Brain microvascular endothelial cell (primary cell): ENCODE measurements around the gene TARP.

Source experiments
- DNase-seq: peaks from one replicate; pipeline ENCODE4 v3.0.0-alpha.2; 2020
- H3K27ac ChIP-seq: fragments of 250-450 bp; sonication (Bioruptor Pico); 2 replicates; pipeline ENCODE4 v1.5.1; 2020; ENCODE audit warnings: mild to moderate bottlenecking, moderate library complexity
- H3K27me3 ChIP-seq: fragments of 250-450 bp; sonication (Bioruptor Pico); replicated peaks from 2 replicates; pipeline ENCODE4 v1.5.1; 2020; ENCODE audit warnings: mild to moderate bottlenecking
- H3K36me3 ChIP-seq: fragments of 250-450 bp; sonication (Bioruptor Pico); replicated peaks from 2 replicates; pipeline ENCODE4 v1.5.1; 2020; ENCODE audit warnings: mild to moderate bottlenecking
- H3K4me3 ChIP-seq: 2 replicates; pipeline ENCODE4 v1.5.1; 2011; ENCODE audit warnings: low read depth, mild to moderate bottlenecking, control low read depth, low read length, moderate library complexity
- in situ Hi-C: cut with HindIII; loops from 2 replicates; pipeline ENCODE4 v1.10.0; 2017; ENCODE audit warnings: low sequenced_read_pairs, low pct_ligation_motif_present
- TF ChIP-seq, protein P1 (sequence below): IDR thresholded peaks from 2 replicates; pipeline ENCODE4 v1.5.1; 2011; ENCODE audit warnings: low read depth, mild to moderate bottlenecking, moderate library complexity, low read length, control low read depth, inconsistent platforms; ENCODE audit errors: missing control alignments

The TARP gene

DNA sequence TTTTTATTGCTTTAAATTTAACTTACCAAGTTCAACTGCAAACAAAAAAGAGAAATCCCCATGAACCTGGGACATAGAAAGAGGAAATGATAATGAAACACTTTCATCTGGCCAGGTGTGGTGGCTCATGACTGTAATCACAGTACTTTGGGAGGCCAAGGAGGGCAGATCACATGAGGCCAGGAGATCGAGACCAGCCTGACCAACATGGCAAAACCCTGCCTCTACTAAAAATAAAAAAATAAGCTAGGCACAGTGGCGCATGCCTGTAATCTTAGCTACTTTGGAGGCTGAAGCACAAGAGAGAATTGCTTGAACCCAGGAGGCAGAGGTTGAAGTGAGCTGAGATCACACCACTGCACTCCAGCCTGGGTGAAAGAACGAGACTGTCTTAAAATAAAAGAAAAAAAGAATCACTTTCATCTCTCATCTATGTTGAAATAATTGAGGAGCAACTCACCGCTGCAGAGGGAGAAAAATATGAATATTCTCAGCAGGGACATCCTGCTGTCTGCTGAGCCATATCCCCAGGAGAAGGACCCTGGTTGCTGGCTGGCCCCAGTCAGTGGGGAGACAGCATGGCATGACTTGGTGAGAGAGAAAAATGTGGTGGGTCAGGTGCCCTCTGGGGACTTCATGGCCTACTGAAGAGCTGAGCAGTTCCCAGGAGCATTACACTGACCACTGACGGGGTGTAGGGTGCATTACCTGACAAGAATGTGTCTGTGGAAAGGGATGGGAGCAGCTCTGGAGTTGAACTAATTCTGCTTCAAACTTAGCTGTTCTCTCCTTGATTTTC lies 22.8 kb upstream of the TARP start:
- no peaks in the 10 kb centered on the region for H3K36me3 ChIP-seq
- in situ Hi-C loops, result no loop called here
- TF ChIP-seq, protein P1, sequence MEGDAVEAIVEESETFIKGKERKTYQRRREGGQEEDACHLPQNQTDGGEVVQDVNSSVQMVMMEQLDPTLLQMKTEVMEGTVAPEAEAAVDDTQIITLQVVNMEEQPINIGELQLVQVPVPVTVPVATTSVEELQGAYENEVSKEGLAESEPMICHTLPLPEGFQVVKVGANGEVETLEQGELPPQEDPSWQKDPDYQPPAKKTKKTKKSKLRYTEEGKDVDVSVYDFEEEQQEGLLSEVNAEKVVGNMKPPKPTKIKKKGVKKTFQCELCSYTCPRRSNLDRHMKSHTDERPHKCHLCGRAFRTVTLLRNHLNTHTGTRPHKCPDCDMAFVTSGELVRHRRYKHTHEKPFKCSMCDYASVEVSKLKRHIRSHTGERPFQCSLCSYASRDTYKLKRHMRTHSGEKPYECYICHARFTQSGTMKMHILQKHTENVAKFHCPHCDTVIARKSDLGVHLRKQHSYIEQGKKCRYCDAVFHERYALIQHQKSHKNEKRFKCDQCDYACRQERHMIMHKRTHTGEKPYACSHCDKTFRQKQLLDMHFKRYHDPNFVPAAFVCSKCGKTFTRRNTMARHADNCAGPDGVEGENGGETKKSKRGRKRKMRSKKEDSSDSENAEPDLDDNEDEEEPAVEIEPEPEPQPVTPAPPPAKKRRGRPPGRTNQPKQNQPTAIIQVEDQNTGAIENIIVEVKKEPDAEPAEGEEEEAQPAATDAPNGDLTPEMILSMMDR, result no peak

DNA sequence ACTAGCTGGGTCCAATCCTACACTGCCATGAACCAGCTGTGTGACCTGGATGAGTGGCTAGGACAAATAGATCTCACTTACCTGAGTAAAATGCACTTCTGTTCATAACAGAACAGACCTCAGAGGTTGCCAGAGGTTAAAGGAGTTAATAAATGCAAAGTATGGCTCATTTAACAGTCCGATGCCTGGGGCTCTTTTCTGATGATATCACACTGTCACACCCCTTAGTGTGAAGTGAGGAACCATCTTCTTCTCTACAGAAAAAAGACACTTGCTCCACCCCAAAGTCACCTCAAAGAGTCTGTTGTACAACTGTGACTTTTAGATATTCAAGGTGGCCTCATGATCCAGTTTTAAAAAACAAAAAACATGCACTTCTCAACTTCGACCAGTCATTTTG lies 21.5 kb upstream of the TARP start:
- Histone ChIP-seq H3K36me3 (no peaks in the 10 kb centered on the region), H3K4me3 (no peak overlapping the region), H3K27ac (no peak overlapping the region), H3K27me3 (no peaks in the 10 kb centered on the region)
- no peak for DNase-seq
- TF ChIP-seq, protein P1, result no peak
- in situ Hi-C loops, result no loop called here

More for the DNA sequence above, 22.8 kb upstream of the TARP start:
- Histone ChIP-seq H3K4me3 (no peak overlapping the region), H3K27me3 (no peaks in the 10 kb centered on the region), H3K27ac (no peak overlapping the region)
- no peak for DNase-seq

- Histone ChIP-seq H3K27ac (no peak overlapping the region), H3K4me3 (no peak overlapping the region), H3K36me3 (no peaks in the 10 kb centered on the region), H3K27me3 (no peaks in the 10 kb centered on the region)
- in situ Hi-C loops, result no loop called here
- DNase-seq, result no peak
- TF ChIP-seq, protein P1, result no peak
Measured at GRCh38 chr7:38292442-38292841, 19.0 kb upstream of the TARP start.

GRCh38 chr7:38291650-38292049 lies 18.2 kb upstream of the TARP start:
- no peak for DNase-seq
- no peak overlapping the region for H3K27ac ChIP-seq
- no peaks in the 10 kb centered on the region for H3K27me3 ChIP-seq
- H3K4me3 ChIP-seq, result no peak overlapping the region
- in situ Hi-C loops, result no loop called here
- TF ChIP-seq, protein P1, result no peak
- H3K36me3 ChIP-seq, result no peaks in the 10 kb centered on the region

DNA sequence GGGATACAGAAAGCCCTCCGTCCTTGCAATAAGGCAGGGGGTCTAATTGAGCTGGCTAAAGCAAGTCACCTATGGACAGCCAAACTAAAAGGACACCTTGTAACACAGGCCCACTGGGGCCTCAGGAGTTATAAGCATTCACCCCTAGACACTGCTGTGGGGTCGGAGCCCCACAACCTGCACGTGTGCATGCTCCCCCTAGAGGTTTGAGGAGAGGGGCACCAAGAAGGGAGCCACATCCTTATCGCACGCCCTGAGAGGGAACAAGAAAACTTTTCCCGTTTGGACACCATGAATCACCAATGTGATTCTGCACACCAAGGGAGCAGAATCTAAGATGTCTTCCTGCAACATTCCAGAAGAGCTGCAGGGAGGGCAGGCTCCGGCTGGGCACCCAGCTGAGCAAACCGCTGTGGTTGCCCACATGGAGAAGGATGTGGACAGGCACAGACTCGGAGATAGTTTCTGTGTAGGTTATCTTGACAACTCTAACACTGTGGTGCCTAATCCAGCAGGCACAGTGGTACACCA lies 17.7 kb upstream of the TARP start:
- H3K4me3 ChIP-seq, result no peak overlapping the region
- DNase-seq, result no peak
- H3K27ac ChIP-seq, result no peak overlapping the region
- no peaks in the 10 kb centered on the region for H3K27me3 ChIP-seq
- in situ Hi-C loops, result no loop called here
- H3K36me3 ChIP-seq, result no peaks in the 10 kb centered on the region
- TF ChIP-seq, protein P1, result peak; percentile 3

DNA sequence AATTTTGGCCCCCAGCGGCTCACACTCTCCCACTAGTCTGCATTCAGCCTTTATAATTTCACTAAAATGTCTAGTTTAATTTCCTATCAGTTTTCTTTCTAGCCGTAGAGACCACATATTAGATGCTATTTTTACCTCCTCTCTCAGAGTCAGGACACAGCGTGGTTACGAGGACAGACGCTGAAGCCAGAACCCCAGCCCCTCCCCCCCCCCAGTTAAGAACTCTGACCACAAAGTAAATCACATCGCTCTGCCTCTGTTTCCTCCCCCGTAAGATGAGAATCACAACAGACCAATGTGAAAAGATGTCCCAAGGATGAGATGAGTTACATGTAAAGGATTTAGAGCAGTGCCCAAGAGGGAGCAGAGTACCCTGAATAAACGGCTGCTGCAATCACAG lies 11.1 kb upstream of the TARP start:
- Histone ChIP-seq H3K36me3 (no peaks in the 10 kb centered on the region), H3K27me3 (no peaks in the 10 kb centered on the region), H3K27ac (no peak overlapping the region), H3K4me3 (no peak overlapping the region)
- TF ChIP-seq, protein P1, result no peak
- in situ Hi-C loops, result no loop called here
- DNase-seq, result no peak
